PFSK-1 (cell line): ENCODE data around the gene GFPT1.

Experiments used
- FOXP2 ChIP-seq: optimal IDR thresholded peaks from 2 replicates; pipeline ENCODE3; 2011; ENCODE audit warnings: borderline replicate concordance, control low read depth, inconsistent platforms; ENCODE audit not compliant: insufficient read depth; ENCODE audit errors: extremely low read length, extremely low read depth
- POLR2AphosphoS5 ChIP-seq: IDR thresholded peaks from 2 replicates; pipeline ENCODE4 v1.6.1; 2012; ENCODE audit warnings: low read depth, mild to moderate bottlenecking, control low read depth, low read length, moderate library complexity
- SIN3A ChIP-seq: IDR thresholded peaks from 2 replicates; pipeline ENCODE4 v1.6.1; 2012; ENCODE audit warnings: mild to moderate bottlenecking, low read length, moderate library complexity, borderline replicate concordance; ENCODE audit not compliant: insufficient read depth
- TAF1 ChIP-seq: IDR thresholded peaks from 2 replicates; pipeline ENCODE4 v1.6.1; 2012; ENCODE audit warnings: low read length, control low read depth, borderline replicate concordance; ENCODE audit not compliant: insufficient read depth
- TF ChIP-seq, protein P1 (sequence below), 2 experiments: IDR thresholded peaks; 2 replicates each; pipeline versions ENCODE4 v1.6.1 to v1.8.0; 2011 to 2012; ENCODE audit warnings: low read depth in 2 of 2, low read length in 2 of 2, control low read depth in 1 of 2, inconsistent platforms in 1 of 2, mild to moderate bottlenecking in 1 of 2, moderate library complexity in 1 of 2; ENCODE audit not compliant: insufficient read depth in 1 of 2

Gene GFPT1

DNA sequence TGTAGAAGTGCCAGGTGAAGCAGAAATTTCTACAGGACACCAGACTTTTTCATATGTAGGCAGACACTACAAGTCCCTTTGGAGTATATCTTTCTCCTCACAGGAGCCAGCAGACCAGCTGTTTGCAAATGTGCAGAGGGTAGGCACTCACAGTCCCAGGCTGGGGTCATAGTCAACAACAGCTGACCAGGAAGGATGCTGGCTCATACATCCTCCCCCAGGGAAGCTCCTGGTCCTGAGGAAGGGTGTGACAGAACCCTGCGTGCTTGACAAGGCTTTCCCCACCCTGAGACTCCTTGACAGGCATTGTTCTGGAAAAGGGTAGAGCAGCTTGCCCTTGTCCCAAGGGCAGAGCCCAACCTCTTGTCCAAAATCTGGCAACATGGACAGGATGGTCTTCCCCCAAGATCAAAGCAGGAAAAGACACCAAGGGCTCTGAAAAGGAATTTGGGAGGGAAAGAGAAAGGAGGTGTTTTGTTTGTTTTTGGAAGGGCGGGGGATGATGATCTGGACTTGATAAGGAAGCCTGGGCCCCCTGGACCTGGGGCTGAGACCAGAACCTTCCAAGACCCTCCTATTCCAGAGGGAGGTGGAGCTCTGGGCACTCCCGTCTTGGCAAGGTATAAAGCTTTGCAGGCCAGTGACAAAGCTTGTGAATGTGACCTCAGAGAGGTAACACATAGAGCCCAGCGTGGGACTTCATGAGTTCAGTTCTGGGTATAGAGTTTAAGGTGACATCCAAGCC lies 87.1 kb downstream of the GFPT1 start:
- TF ChIP-seq POLR2AphosphoS5 = no peak
- TF ChIP-seq FOXP2 = peak; percentile 47
- TF ChIP-seq, protein P1, sequence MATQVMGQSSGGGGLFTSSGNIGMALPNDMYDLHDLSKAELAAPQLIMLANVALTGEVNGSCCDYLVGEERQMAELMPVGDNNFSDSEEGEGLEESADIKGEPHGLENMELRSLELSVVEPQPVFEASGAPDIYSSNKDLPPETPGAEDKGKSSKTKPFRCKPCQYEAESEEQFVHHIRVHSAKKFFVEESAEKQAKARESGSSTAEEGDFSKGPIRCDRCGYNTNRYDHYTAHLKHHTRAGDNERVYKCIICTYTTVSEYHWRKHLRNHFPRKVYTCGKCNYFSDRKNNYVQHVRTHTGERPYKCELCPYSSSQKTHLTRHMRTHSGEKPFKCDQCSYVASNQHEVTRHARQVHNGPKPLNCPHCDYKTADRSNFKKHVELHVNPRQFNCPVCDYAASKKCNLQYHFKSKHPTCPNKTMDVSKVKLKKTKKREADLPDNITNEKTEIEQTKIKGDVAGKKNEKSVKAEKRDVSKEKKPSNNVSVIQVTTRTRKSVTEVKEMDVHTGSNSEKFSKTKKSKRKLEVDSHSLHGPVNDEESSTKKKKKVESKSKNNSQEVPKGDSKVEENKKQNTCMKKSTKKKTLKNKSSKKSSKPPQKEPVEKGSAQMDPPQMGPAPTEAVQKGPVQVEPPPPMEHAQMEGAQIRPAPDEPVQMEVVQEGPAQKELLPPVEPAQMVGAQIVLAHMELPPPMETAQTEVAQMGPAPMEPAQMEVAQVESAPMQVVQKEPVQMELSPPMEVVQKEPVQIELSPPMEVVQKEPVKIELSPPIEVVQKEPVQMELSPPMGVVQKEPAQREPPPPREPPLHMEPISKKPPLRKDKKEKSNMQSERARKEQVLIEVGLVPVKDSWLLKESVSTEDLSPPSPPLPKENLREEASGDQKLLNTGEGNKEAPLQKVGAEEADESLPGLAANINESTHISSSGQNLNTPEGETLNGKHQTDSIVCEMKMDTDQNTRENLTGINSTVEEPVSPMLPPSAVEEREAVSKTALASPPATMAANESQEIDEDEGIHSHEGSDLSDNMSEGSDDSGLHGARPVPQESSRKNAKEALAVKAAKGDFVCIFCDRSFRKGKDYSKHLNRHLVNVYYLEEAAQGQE (IDR thresholded peaks at IDR 0.05; ENCODE audit: insufficient read depth in 1 of 2, low read depth in 2 of 2, low read length in 2 of 2) = no peak
- no peak for TF ChIP-seq SIN3A
- TF ChIP-seq TAF1 = no peak

DNA sequence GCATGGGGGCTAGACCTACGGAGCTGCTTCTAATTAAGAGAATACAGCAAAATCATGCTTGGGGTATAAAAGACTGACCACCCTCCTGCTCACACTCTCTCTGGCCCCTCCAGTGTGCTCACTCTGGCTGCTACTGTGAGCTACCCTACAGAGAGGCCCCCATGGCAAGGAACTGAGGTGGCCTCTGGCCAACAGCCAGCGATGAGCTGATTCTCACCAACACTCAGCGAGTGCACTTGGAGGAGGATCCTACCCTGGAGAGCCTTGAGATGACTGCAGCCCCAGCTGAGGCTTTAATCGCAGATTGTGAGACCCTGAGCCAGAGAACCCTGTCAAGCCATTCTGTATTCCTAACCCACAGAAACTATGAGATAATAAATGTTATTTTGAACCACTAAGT lies 88.2 kb downstream of the GFPT1 start:
- TF ChIP-seq FOXP2 (no peak), POLR2AphosphoS5 (no peak), SIN3A (no peak), TAF1 (no peak)
- TF ChIP-seq, protein P1 (IDR thresholded peaks at IDR 0.05; ENCODE audit: insufficient read depth in 1 of 2, low read depth in 2 of 2, low read length in 2 of 2) = no peak

DNA sequence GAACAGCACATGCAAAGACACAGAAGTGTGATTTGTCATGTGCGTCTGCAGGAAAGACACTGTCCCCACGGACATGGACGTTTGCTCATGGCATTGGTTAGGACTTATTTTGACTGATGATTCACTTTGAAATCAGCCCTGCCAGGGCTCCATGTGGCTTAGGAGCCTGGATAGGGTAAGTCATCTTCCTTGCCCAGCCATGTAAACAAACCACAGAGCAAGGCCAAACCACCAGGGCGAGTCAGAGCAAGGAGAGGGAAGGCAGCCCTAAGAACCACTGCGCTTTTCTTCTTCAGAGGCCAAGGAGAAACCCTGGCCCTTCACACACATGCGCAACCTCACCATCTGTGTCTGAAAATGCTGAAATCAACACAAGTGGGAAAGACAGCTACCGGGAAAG lies 88.8 kb downstream of the GFPT1 start:
- no peak for TF ChIP-seq SIN3A
- TF ChIP-seq FOXP2 = no peak
- TF ChIP-seq TAF1 = no peak
- TF ChIP-seq POLR2AphosphoS5 = no peak
- TF ChIP-seq, protein P1 (IDR thresholded peaks at IDR 0.05; ENCODE audit: insufficient read depth in 1 of 2, low read depth in 2 of 2, low read length in 2 of 2) = no peak

DNA sequence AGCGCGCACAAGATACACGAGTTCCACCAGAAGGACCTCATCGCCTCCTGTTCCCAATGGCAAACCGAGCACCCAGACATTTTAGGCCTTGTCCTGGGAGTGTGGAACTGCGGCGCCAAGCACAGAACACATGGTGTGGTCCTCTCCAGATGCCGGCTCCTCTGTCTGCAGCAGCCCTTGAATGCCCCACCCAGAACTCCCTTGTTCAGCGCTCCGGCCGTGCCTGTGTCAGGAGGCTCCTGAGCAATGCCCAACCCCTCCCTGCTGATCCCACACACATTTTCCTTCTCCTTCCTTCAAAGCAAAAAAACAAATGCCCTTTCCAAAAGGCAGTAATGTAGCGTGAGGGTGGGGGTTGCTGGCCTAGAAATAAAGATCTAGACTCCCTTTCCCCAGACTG lies 89.8 kb downstream of the GFPT1 start:
- TF ChIP-seq TAF1 = no peak
- TF ChIP-seq FOXP2 = no peak
- TF ChIP-seq SIN3A = no peak
- no peak for TF ChIP-seq POLR2AphosphoS5
- TF ChIP-seq, protein P1 (IDR thresholded peaks at IDR 0.05; ENCODE audit: insufficient read depth in 1 of 2, low read depth in 2 of 2, low read length in 2 of 2) = no peak
